Stimulated activated CD4-positive, alpha-beta T cell treated with anti-CD3 and anti-CD28 coated beads, Interleukin-1b, Interleukin-23, amount 100 ng/mL, for 4 hours (primary cell): Measurements from ENCODE around the gene FAM227B.
"Not testable (repeated sequence)": the region's sequence is repeated elsewhere in the genome, so short reads cannot be mapped to it uniquely, and the experiment has no call there.

ENCODE experiments used
- DNase-seq, 2 donors: peaks; one replicate each; pipeline ENCODE4 v3.0.0-alpha.2; 2020; ENCODE audit warnings: low read depth in 2 of 2

The FAM227B gene

GRCh38 chr15:49380912-49381311 is 239.7 kb downstream of the FAM227B start:
- no peak for DNase-seq

GRCh38 chr15:49379996-49380395 is 240.6 kb downstream of the FAM227B start:
- DNase-seq, result no peak

- DNase-seq, result no peak
These were observed 248.3 kb downstream of the FAM227B start for GRCh38 chr15:49372366-49372765.

GRCh38 chr15:49370782-49371181 is 249.8 kb downstream of the FAM227B start:
- no peak for DNase-seq

- DNase-seq, result no peak
These were observed 254.1 kb downstream of the FAM227B start for GRCh38 chr15:49366496-49366895.

- no peak for DNase-seq
These were observed 259.2 kb downstream of the FAM227B start for GRCh38 chr15:49361370-49361769.

GRCh38 chr15:49354439-49354838 is 266.2 kb downstream of the FAM227B start:
- DNase-seq, result not testable (repeated sequence)

GRCh38 chr15:49343546-49343945 is 277.1 kb downstream of the FAM227B start:
- DNase-seq, result no peak

- DNase-seq, result no peak
These were observed 281.0 kb downstream of the FAM227B start for GRCh38 chr15:49339656-49340055.

GRCh38 chr15:49331951-49332350 is 288.7 kb downstream of the FAM227B start:
- no peak for DNase-seq

- no peak for DNase-seq
These were observed 289.2 kb downstream of the FAM227B start for GRCh38 chr15:49331442-49331841.

- no peak for DNase-seq
These were observed 290.5 kb downstream of the FAM227B start for GRCh38 chr15:49330166-49330565.

GRCh38 chr15:49328941-49329340 is 291.7 kb downstream of the FAM227B start:
- no peak for DNase-seq

- DNase-seq, result no peak
These were observed 292.7 kb downstream of the FAM227B start for GRCh38 chr15:49327927-49328326.

GRCh38 chr15:49323207-49323606 is 297.4 kb downstream of the FAM227B start:
- DNase-seq, result no peak

GRCh38 chr15:49320351-49320750 is 300.3 kb downstream of the FAM227B start:
- DNase-seq, result no peak

GRCh38 chr15:49315391-49315823 is 305.2 kb downstream of the FAM227B start:
- DNase-seq, result no peak

- DNase-seq, result no peak
These were observed 305.9 kb downstream of the FAM227B start for GRCh38 chr15:49314716-49315115.

GRCh38 chr15:49313650-49314049 is 307.0 kb downstream of the FAM227B start:
- DNase-seq, result no peak

GRCh38 chr15:49309889-49310288 is 310.7 kb downstream of the FAM227B start:
- DNase-seq, result no peak

- DNase-seq, result no peak
These were observed 311.9 kb downstream of the FAM227B start for GRCh38 chr15:49308686-49309085.

GRCh38 chr15:49306551-49306950 is 314.1 kb downstream of the FAM227B start:
- DNase-seq, result no peak

GRCh38 chr15:49303003-49303402 is 317.6 kb downstream of the FAM227B start:
- DNase-seq, result no peak

GRCh38 chr15:49301562-49301961 is 319.1 kb downstream of the FAM227B start:
- no peak for DNase-seq

GRCh38 chr15:49300856-49301255 is 319.8 kb downstream of the FAM227B start:
- DNase-seq, result no peak
